Right atrium auricular region (tissue), 2 donors: ENCODE measurements around the gene CYP27C1. TPM values are rescaled to one million over a fixed set of nuclear protein-coding genes. Genes with fewer than 3 reads are reported as not detected.

Source experiments
- DNase-seq: peaks from one replicate; pipeline ENCODE4 v3.0.0-alpha.2; 2019; ENCODE audit warnings: low spot score
- H3K27ac ChIP-seq, 2 donors: fragments of 200-600 bp; sonication (generic); 1 replicate in 1 of 2; 2 replicates in 1 of 2; pipeline ENCODE4 v1.5.1; 2016 to 2019
- H3K27me3 ChIP-seq, 2 donors: fragments of 200-600 bp; sonication (generic); one replicate each; pipeline versions ENCODE4 v1.5.1 to v1.6.0; 2017 to 2019
- H3K36me3 ChIP-seq: fragments of 200-600 bp; sonication (generic); one replicate; pipeline ENCODE4 v1.5.1; 2016
- H3K4me1 ChIP-seq, 2 donors: fragments of 200-600 bp; sonication (generic); one replicate each; pipeline versions ENCODE4 v1.5.1 to v1.6.0; 2017 to 2019
- H3K4me3 ChIP-seq, 2 donors: fragments of 200-600 bp; sonication (generic); 1 replicate in 1 of 2; 2 replicates in 1 of 2; pipeline ENCODE4 v1.5.1; 2017 to 2019; ENCODE audit warnings: mild to moderate bottlenecking in 1 of 2, moderate library complexity in 1 of 2
- H3K9me3 ChIP-seq, 2 donors: fragments of 200-600 bp; sonication (generic); one replicate each; pipeline ENCODE4 v1.5.1; 2019
- CTCF ChIP-seq, 2 donors: fragments of 200-600 bp; sonication (generic); IDR thresholded peaks; one replicate each; pipeline ENCODE4 v1.5.1; 2019; ENCODE audit warnings: antibody characterized with exemption in 2 of 2
- total RNA-seq, 2 donors: library from RNA; depleted of rRNA; stranded (reverse); fragments of >200 nt; gene quantifications; one replicate each; pipeline ENCODE4 v1.1.0, GENCODE V29; 2016

CYP27C1 gene
- total RNA-seq, 2 donors from 2014 or later = 0.24 TPM; not detected in 1

DNA sequence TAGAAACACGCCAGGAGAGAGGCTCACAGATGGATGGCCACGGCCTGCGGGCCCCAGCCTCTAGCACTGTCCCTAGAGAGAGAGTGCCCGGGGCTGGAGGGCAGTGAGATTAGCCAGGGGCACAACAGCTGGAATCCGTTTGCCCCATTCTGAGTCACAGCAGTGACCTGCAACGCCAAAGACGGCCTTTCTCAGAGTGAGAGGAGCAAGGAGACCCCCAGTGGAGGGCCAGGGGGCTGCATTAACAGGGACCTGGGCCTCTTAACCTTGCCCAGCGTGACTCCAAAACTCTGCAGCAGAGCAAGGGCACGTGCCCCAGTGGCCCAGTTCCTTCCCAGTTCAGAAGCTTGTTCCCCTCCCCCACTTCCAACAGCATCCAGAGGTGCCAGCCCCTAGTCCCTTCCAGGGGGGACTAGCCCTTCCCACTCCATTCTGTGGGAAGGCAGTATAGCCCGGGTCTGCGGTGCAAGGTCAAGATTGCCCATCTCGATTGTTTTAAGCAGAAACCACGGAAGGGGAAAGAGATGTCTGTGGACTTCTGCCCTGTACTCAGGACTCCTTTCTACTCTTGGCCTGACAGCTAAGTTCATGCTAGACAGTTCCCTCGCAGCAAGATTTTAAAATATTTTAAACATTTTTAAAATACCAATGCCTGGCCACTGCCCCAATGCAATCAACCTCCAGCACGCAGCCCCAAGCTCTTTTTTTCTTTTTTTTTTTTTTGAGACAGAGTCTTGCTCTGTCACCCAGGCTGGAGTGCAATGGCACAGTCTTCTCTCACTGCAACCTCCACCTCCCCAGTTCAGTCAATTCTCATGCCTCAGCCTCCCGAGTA is 62.2 kb downstream of the CYP27C1 start:
- no peaks in the 10 kb centered on the region for H3K4me1 ChIP-seq
- H3K27me3 ChIP-seq = no peaks in the 10 kb centered on the region
- no peaks in the 10 kb centered on the region for H3K36me3 ChIP-seq
- no peak for TF ChIP-seq CTCF (IDR thresholded peaks at IDR 0.05)
- no peak overlapping the region for H3K4me3 ChIP-seq
- H3K27ac ChIP-seq = no peak overlapping the region
- DNase-seq = peak; percentile 48
- no peaks in the 10 kb centered on the region for H3K9me3 ChIP-seq

GRCh38 chr2:127157114-127157513 is 63.0 kb downstream of the CYP27C1 start:
- no peaks in the 10 kb centered on the region for H3K4me1 ChIP-seq
- peak; percentile 50 for DNase-seq
- no peaks in the 10 kb centered on the region for H3K9me3 ChIP-seq
- no peak for TF ChIP-seq CTCF (IDR thresholded peaks at IDR 0.05)
- no peak overlapping the region for H3K4me3 ChIP-seq
- no peaks in the 10 kb centered on the region for H3K36me3 ChIP-seq
- H3K27ac ChIP-seq = no peak overlapping the region
- H3K27me3 ChIP-seq = no peaks in the 10 kb centered on the region

GRCh38 chr2:127155947-127156346 is 64.2 kb downstream of the CYP27C1 start:
- no peaks in the 10 kb centered on the region for H3K27me3 ChIP-seq
- H3K9me3 ChIP-seq = peaks cover 0 to 4% of the 10 kb centered on the region in 2 donors
- no peak for TF ChIP-seq CTCF (IDR thresholded peaks at IDR 0.05)
- H3K4me3 ChIP-seq = no peak overlapping the region
- no peak overlapping the region for H3K27ac ChIP-seq
- H3K36me3 ChIP-seq = no peaks in the 10 kb centered on the region
- no peaks in the 10 kb centered on the region for H3K4me1 ChIP-seq
- DNase-seq = peak; percentile 65

DNA sequence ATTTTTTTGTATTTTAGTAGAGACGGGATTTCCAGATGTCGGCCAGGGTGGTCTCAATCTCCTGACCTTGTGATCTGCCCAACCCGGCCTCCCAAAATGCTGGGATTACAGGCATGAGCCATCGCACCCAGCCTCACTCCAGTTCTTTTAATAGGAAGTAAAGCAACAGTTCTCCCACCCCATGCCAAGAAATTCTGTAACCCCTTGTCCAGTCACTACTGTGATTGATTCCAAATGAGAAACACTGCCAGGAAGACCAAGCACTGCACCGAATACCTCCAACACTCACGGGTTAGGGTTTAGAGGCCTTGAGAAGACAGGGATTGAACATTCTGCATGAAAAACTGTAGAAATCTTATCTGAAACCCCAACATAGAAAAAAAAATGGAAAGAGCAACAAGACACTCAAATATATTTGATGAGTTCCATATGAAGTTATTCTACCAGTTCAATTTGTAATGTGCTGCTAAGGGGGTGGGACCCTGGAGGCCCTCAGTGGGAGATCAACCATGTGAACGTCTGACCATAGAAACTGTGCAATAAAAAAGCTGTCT is 65.0 kb downstream of the CYP27C1 start:
- no peak overlapping the region for H3K27ac ChIP-seq
- peaks cover 0 to 12% of the 10 kb centered on the region in 2 donors for H3K9me3 ChIP-seq
- H3K36me3 ChIP-seq = no peaks in the 10 kb centered on the region
- peak; percentile 63 for DNase-seq
- H3K4me1 ChIP-seq = no peaks in the 10 kb centered on the region
- H3K27me3 ChIP-seq = no peaks in the 10 kb centered on the region
- H3K4me3 ChIP-seq = no peak overlapping the region
- no peak for TF ChIP-seq CTCF (IDR thresholded peaks at IDR 0.05)

DNA sequence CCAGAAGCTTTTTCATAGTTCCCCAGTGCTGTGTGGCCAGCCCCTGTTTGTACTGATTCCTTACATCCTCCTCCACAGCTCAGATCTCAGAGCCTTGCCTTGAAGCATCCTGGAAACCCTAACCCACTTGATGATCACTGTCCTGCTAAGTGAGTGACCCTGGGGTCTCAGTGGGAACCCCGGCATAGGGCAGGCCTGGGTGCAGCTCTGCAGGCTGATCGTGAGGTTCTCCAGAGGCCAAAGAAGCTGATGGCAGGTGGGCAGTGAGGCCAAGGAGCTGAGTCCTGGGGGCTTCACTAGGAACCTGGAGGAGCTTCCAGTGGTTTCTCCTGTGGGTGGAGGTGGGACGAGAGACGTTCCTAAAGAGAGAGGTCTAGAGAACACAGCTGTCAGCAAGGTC is 65.7 kb downstream of the CYP27C1 start:
- H3K9me3 ChIP-seq = peaks cover 0 to 14% of the 10 kb centered on the region in 2 donors
- no peak for TF ChIP-seq CTCF (IDR thresholded peaks at IDR 0.05)
- H3K27ac ChIP-seq = no peak overlapping the region
- no peaks in the 10 kb centered on the region for H3K27me3 ChIP-seq
- no peaks in the 10 kb centered on the region for H3K36me3 ChIP-seq
- DNase-seq = no peak
- no peak overlapping the region for H3K4me3 ChIP-seq
- H3K4me1 ChIP-seq = no peaks in the 10 kb centered on the region
